ENCODE data around the gene PLEKHA7. TPM values are rescaled to one million over a fixed set of nuclear protein-coding genes. Genes with fewer than 3 reads are reported as not detected.

Gene PLEKHA7
- total and polyA plus RNA-seq, 2 of the 4 experiments (the other 2 are of a cell fraction) = 0.12 TPM; not detected in 1

DNA sequence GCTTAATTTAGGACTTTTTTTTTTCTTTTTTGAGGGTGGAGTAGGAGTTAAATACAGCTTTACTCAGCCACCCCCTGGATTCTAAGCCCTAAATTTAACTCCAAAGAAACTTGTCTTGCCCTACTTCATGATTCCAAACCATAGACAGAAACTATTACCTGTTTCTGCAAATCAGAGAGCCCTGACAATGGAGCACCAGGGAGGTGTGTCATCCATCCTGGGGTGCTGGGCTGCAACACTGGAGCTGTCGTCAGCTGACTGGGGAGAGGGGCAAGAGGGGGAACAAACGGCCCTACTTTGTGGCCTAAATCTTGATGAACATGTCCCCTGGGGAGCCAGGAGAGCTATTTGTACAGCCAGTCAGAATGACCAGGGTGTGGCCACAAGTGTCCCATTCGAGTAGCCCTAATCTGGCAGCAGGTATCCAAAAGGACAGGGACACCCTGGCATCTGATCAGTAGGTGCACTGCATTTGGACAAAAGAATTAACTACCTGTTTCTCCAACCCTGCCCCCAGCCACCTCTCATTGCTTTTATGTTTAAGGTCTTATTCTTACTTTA lies 50.8 kb downstream of the PLEKHA7 start:
- no peak overlapping the region for H3K4me3 ChIP-seq (ENCODE audit: insufficient read depth, low read depth, low read length)
- H2BK20ac ChIP-seq (ENCODE audit: low read depth, low read length) = no peak overlapping the region
- no peaks in the 10 kb centered on the region for H3K4me1 ChIP-seq (ENCODE audit: control insufficient read depth, insufficient read depth, low read length)
- no peaks in the 10 kb centered on the region for H3K36me3 ChIP-seq (ENCODE audit: control insufficient read depth, insufficient read depth, low read length)
- no peak overlapping the region for H3K14ac ChIP-seq (replicated peaks; ENCODE audit: low read depth, low read length)
- no peak overlapping the region for H2BK120ac ChIP-seq (ENCODE audit: low read depth, low read length)
- H2BK15ac ChIP-seq (ENCODE audit: low read depth, low read length) = no peak overlapping the region
- H3K27ac ChIP-seq (ENCODE audit: insufficient read depth, low read length) = no peak overlapping the region
- ATAC-seq (ENCODE audit: low read depth) (no peak), DNase-seq (no peak)
- POLR2A ChIA-PET (ENCODE audit: unreplicated experiment) = no interaction called here
- no peak overlapping the region for H2AK9ac ChIP-seq (replicated peaks; ENCODE audit: low read depth, low read length, poor library complexity)
- no peak overlapping the region for H3K9ac ChIP-seq (ENCODE audit: low read depth, low read length)
- H3K23ac ChIP-seq (ENCODE audit: low read depth, low read length) = no peak overlapping the region
- no peak overlapping the region for H3K56ac ChIP-seq (ENCODE audit: extremely low read depth, insufficient read depth, low read length)
- no peaks in the 10 kb centered on the region for H3K9me1 ChIP-seq (ENCODE audit: insufficient read depth, low read length)
- H3K4ac ChIP-seq (ENCODE audit: low read depth, low read length) = no peak overlapping the region
- no peak overlapping the region for H4K8ac ChIP-seq (ENCODE audit: low read depth in 2 of 2, low read length in 2 of 2)
- no peak overlapping the region for H2AK5ac ChIP-seq (ENCODE audit: low read depth, low read length)
- no peak overlapping the region for H3K4me2 ChIP-seq (ENCODE audit: low read depth, low read length)
- no peak overlapping the region for H4K91ac ChIP-seq (ENCODE audit: insufficient read depth, low read depth, low read length)
- WGBS, 2 experiments (ENCODE audit: extremely low coverage in 2 of 2, insufficient read length in 1 of 2) = 19% methylated on average over 2 of the region's 3 CpGs; no CpG with 5 or more reads in 1 of the 2 experiments
- dilution Hi-C loops (cut with HindIII; ENCODE audit: low sequenced_read_pairs, unreplicated experiment) (no loop called here), intact Hi-C loops (cut with micrococcal nuclease) (no loop called here), in situ Hi-C loops (cut with MboI; ENCODE audit: low sequenced_read_pairs) (no loop called here)
- H3K9me3 ChIP-seq (ENCODE audit: control insufficient read depth, insufficient read depth, low read length) = no peaks in the 10 kb centered on the region
- H2AFZ ChIP-seq (replicated peaks; ENCODE audit: low read length, poor library complexity) = no peak overlapping the region
- TF ChIP-seq RAD21 (IDR thresholded peaks at IDR 0.05; ENCODE audit: low read length) (no peak), MXI1 (IDR thresholded peaks at IDR 0.05; ENCODE audit: borderline replicate concordance, low read depth, low read length) (no peak), SMC3 (IDR thresholded peaks at IDR 0.05; ENCODE audit: low read depth, low read length) (no peak), MAFK (IDR thresholded peaks at IDR 0.05; ENCODE audit: low read depth, low read length) (no peak), NFE2L2 (IDR thresholded peaks at IDR 0.05; ENCODE audit: low read depth, low read length) (no peak), RFX5 (IDR thresholded peaks at IDR 0.05; ENCODE audit: low read depth, low read length) (no peak), BHLHE40 (IDR thresholded peaks at IDR 0.05; ENCODE audit: low read depth, low read length) (no peak), CEBPB (IDR thresholded peaks at IDR 0.05; ENCODE audit: low read depth, low read length) (no peak), POLR2A (IDR thresholded peaks at IDR 0.05; ENCODE audit: low read depth, low read length) (no peak), FOS (IDR thresholded peaks at IDR 0.05; ENCODE audit: low read depth, low read length) (no peak), CHD1 (IDR thresholded peaks at IDR 0.05; ENCODE audit: low read depth, low read length) (no peak), RCOR1 (IDR thresholded peaks at IDR 0.05; ENCODE audit: insufficient replicate concordance, low read length) (no peak), MAZ (IDR thresholded peaks at IDR 0.05; ENCODE audit: borderline replicate concordance, low read depth, low read length) (no peak)
- TF ChIP-seq, protein P1, sequence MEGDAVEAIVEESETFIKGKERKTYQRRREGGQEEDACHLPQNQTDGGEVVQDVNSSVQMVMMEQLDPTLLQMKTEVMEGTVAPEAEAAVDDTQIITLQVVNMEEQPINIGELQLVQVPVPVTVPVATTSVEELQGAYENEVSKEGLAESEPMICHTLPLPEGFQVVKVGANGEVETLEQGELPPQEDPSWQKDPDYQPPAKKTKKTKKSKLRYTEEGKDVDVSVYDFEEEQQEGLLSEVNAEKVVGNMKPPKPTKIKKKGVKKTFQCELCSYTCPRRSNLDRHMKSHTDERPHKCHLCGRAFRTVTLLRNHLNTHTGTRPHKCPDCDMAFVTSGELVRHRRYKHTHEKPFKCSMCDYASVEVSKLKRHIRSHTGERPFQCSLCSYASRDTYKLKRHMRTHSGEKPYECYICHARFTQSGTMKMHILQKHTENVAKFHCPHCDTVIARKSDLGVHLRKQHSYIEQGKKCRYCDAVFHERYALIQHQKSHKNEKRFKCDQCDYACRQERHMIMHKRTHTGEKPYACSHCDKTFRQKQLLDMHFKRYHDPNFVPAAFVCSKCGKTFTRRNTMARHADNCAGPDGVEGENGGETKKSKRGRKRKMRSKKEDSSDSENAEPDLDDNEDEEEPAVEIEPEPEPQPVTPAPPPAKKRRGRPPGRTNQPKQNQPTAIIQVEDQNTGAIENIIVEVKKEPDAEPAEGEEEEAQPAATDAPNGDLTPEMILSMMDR (conservative IDR thresholded peaks at IDR 0.05; ENCODE audit: low read depth, low read length) = no peak
- TF ChIP-seq, protein P2, sequence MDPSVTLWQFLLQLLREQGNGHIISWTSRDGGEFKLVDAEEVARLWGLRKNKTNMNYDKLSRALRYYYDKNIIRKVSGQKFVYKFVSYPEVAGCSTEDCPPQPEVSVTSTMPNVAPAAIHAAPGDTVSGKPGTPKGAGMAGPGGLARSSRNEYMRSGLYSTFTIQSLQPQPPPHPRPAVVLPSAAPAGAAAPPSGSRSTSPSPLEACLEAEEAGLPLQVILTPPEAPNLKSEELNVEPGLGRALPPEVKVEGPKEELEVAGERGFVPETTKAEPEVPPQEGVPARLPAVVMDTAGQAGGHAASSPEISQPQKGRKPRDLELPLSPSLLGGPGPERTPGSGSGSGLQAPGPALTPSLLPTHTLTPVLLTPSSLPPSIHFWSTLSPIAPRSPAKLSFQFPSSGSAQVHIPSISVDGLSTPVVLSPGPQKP (IDR thresholded peaks at IDR 0.05; ENCODE audit: borderline replicate concordance, low read depth, low read length) = no peak
- TF ChIP-seq, protein P3, sequence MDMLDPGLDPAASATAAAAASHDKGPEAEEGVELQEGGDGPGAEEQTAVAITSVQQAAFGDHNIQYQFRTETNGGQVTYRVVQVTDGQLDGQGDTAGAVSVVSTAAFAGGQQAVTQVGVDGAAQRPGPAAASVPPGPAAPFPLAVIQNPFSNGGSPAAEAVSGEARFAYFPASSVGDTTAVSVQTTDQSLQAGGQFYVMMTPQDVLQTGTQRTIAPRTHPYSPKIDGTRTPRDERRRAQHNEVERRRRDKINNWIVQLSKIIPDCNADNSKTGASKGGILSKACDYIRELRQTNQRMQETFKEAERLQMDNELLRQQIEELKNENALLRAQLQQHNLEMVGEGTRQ (IDR thresholded peaks at IDR 0.05; ENCODE audit: low read depth, low read length) = no peak
- H2BK5ac ChIP-seq (ENCODE audit: low read depth, low read length, poor library complexity, severe bottlenecking) = no peak overlapping the region
- no peaks in the 10 kb centered on the region for H4K20me1 ChIP-seq (ENCODE audit: insufficient read depth, low read length)
- H4K5ac ChIP-seq (ENCODE audit: low read depth, low read length) = no peak overlapping the region
- CTCF ChIA-PET = no interaction called here
- no peaks in the 10 kb centered on the region for H3K79me1 ChIP-seq (ENCODE audit: low read depth in 1 of 2, low read length in 2 of 2)
- no peak overlapping the region for H3K18ac ChIP-seq (ENCODE audit: low read depth, low read length)
- peaks cover 4% of the 10 kb centered on the region; the same call in 1 of the 2 replicates for H3K27me3 ChIP-seq (ENCODE audit: control insufficient read depth, insufficient read depth, low read length)
- BruUV-seq (replicated peaks) = no TSS peak
